GM19239 (cell line): ENCODE data around the gene PRTN3.

ENCODE experiments used
- DNase-seq: peaks from one replicate; pipeline ENCODE4 v3.0.0; 2011; ENCODE audit warnings: low spot score; ENCODE audit not compliant: insufficient read length
- FAIRE-seq: peaks from 2 replicates; lab custom pipeline; 2011; peaks lifted over from hg19 to GRCh38; lab: Jason Lieb, UNC

Gene PRTN3

GRCh38 chr19:802498-803098 is 38.2 kb upstream of the PRTN3 start:
- FAIRE-seq (no peak), DNase-seq (no peak)

DNA sequence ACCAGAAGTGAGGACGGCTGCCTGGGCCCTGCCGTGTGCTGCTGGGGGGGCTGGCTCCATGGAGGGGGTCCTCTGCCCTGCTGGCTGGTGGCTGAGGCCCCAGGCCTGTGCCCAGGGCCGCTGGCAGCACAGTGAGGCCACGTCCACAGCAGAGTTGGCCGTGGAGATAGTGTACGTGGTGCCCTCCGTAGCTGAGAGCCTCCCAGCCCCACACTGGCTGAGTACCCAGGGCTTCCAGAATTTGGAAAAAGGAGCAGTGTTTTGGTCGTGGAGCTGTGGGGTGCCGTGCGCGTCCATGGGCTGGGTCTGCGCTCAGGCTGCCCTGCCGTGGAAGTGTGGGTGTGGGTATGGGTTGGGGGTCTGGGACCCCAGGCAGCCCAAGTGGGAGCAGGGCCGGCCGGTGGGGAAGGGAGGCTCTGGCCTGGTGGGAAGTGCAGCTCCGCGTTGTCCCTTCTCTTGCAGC is 37.7 kb upstream of the PRTN3 start:
- FAIRE-seq, result no peak
- no peak for DNase-seq

GRCh38 chr19:803686-804418 is 36.9 kb upstream of the PRTN3 start:
- no peak for FAIRE-seq

GRCh38 chr19:804419-805165 is 36.2 kb upstream of the PRTN3 start:
- no peak for DNase-seq
- no peak for FAIRE-seq

More at GRCh38 chr19:803686-804418, 36.9 kb upstream of the PRTN3 start:
- DNase-seq, result no peak

GRCh38 chr19:805166-805551 is 35.6 kb upstream of the PRTN3 start:
- DNase-seq (no peak), FAIRE-seq (no peak)

GRCh38 chr19:805600-806550 is 34.9 kb upstream of the PRTN3 start:
- DNase-seq, result no peak
- no peak for FAIRE-seq

- FAIRE-seq (no peak), DNase-seq (no peak)
These were observed 33.9 kb upstream of the PRTN3 start for GRCh38 chr19:806815-807421.

- DNase-seq (no peak), FAIRE-seq (no peak)
These were observed 33.0 kb upstream of the PRTN3 start for GRCh38 chr19:807627-808422.

DNA sequence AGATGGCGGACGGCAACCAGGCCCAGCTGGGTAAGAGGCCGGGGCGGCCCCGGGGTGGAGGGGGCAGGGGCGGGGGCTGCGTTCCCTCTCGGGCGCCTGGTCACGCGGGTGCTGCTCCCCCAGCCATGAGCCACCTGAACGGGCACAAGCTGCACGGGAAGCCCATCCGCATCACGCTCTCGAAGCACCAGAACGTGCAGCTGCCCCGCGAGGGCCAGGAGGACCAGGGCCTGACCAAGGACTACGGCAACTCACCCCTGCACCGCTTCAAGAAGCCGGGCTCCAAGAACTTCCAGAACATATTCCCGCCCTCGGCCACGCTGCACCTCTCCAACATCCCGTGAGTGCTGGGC is 32.4 kb upstream of the PRTN3 start:
- FAIRE-seq (no peak), DNase-seq (no peak)

GRCh38 chr19:810077-810855 is 30.5 kb upstream of the PRTN3 start:
- FAIRE-seq, result no peak
- DNase-seq, result no peak

- FAIRE-seq (no peak), DNase-seq (no peak)
These were observed 29.8 kb upstream of the PRTN3 start for GRCh38 chr19:810883-811489.

DNA sequence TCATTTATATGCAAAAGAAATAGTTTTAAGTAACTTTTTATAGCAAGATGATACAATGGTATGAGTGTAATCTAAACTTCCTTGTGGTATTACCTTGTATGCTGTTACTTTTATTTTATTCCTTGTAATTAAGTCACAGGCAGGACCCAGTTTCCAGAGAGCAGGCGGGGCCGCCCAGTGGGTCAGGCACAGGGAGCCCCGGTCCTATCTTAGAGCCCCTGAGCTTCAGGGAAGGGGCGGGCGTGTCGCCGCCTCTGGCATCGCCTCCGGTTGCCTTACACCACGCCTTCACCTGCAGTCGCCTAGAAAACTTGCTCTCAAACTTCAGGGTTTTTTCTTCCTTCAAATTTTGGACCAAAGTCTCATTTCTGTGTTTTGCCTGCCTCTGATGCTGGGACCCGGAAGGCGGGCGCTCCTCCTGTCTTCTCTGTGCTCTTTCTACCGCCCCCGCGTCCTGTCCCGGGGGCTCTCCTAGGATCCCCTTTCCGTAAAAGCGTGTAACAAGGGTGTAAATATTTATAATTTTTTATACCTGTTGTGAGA is 29.2 kb upstream of the PRTN3 start:
- DNase-seq (no peak), FAIRE-seq (no peak)

- DNase-seq (no peak), FAIRE-seq (no peak)
These were observed 28.6 kb upstream of the PRTN3 start for GRCh38 chr19:812049-812746.

GRCh38 chr19:812747-813218 is 28.0 kb upstream of the PRTN3 start:
- no peak for FAIRE-seq
- DNase-seq, result no peak

DNA sequence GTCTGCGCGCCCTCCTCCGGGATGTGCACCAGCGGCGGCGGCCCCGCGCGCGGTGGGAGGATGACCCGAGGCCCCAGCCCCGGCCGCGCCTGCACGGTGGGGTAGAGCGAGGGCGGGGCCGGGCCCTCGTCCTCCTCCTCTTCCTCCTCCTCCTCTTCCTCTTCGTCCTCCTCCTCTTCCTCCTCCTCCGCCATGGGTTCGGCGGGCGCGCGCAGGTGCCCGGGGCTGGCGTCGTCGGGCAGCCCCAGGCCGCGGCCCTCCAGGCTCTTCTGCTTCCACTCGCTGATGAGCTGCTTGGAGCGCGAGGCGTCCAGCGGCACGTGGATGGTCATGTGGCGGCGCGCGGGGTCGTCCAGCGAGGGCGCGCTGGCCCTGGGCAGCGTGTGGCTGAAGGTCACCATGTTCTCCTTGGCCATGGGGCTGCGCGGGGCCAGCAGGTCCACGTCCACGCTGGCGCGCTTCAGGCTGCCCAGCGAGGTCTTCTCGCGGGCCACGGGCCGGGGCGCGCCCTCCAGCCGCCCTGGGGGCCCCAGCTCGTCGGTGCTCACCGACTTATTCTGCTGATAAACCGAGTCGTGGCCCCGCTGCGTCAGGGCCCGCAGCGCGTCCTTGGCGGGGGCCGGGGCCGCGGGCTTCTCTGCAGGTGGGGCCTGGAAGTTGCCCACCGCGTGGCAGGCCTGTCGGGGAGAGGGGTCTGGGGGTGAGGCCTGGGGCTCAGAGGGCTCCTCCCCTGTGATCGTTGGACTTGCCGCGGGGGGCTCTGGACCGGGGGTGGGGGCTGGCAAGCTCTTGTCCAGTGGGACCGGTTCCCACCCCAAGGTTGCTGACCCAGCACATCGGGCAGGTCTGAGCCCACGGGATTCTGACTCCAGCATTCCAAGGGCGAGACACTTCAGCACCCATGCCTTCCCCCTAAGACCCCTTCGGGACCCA is 27.3 kb upstream of the PRTN3 start:
- no peak for FAIRE-seq
- DNase-seq, result no peak
